ENCODE measurements around the gene SEC14L1.

DNA sequence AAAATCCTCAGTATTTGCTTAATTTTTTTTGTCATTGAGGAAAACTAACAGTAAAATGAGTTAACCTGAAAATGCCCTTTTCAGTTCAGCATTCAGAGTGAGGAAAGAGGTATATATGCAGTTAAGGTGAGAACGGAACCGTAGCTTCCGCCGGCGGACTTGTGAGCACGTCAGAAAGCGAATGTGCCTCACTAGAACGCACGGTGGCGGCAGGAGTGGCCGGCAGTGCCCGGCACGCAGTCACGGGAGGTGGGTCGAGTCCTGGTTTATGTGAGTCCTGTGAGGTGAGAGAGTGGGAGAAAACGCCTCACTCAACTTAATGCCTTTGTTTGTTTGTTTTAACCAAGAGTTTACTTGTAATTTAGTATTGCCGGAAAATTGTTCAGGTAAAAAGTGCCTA is 6.1 kb downstream of the SEC14L1 start:
- TF ChIP-seq CTCF (IDR thresholded peaks at IDR 0.05) (peak in 4 of 7 experiments; percentile 11 to 55 (median 38)), POLR2AphosphoS5 (IDR thresholded peaks at IDR 0.05) (peak in 2 of 3 donors; percentile 39 to 81), EP300 (IDR thresholded peaks at IDR 0.05) (no peak), POLR2A (IDR thresholded peaks at IDR 0.05) (no peak)
